Endothelial cell of umbilical vein (primary cell): ENCODE data around the gene SLC1A7. TPM values are rescaled to one million over a fixed set of nuclear protein-coding genes. Genes with fewer than 3 reads are reported as not detected.

Experiments
- BruUV-seq: library from RNA; stranded (reverse); fragments of 400-500 nt; replicated peaks from 2 replicates; lab custom pipeline; 2021; lab: Mats Ljungman, UMichigan
- CTCF ChIA-PET: fragments of 300-600, 350-600 bp; sonication (Branson Sonifier 250); formaldehyde crosslinking; loops from one replicate; lab custom pipeline; 2021; ENCODE audit warnings: antibody characterized with exemption, inconsistent platforms; lab: Charles Lee
- POLR2A ChIA-PET: fragments of 300-600, 350-600 bp; sonication (Branson Sonifier 250); formaldehyde crosslinking; loops from one replicate; lab custom pipeline; 2021; ENCODE audit warnings: antibody characterized with exemption, inconsistent platforms; lab: Charles Lee
- DNase-seq: peaks from one replicate; pipeline ENCODE4 v3.0.0-alpha.2; 2011; ENCODE audit warnings: low read depth, low spot score
- FAIRE-seq: peaks from 2 replicates; lab custom pipeline; 2011; peaks lifted over from hg19 to GRCh38; lab: Jason Lieb, UNC
- H2AFZ ChIP-seq: 2 replicates; pipeline ENCODE4 v1.6.0; 2012; ENCODE audit warnings: low read depth, low read length, control low read depth, inconsistent platforms
- H3K27ac ChIP-seq: 2 replicates; pipeline ENCODE4 v1.5.1; 2011; ENCODE audit warnings: low read depth, mild to moderate bottlenecking, control low read depth, low read length, moderate library complexity; ENCODE audit not compliant: insufficient read depth
- H3K27me3 ChIP-seq, 2 experiments: 2 replicates each; pipeline versions ENCODE4 v1.6.0 to v1.6.1; 2011; ENCODE audit warnings: low read length in 2 of 2, mixed read lengths in 1 of 2; ENCODE audit not compliant: control insufficient read depth in 2 of 2, insufficient read depth in 2 of 2
- H3K36me3 ChIP-seq, 2 experiments: 2 replicates in 1 of 2; 3 replicates in 1 of 2; pipeline ENCODE4 v1.5.1; 2011; ENCODE audit warnings: low read length in 2 of 2, mild to moderate bottlenecking in 1 of 2, moderate library complexity in 1 of 2; ENCODE audit not compliant: control insufficient read depth in 2 of 2, insufficient read depth in 2 of 2; ENCODE audit errors: extremely low read depth in 1 of 2
- H3K4me1 ChIP-seq: 3 replicates; pipeline ENCODE4 v1.5.1; 2011; ENCODE audit warnings: mild to moderate bottlenecking, low read length; ENCODE audit not compliant: control insufficient read depth, insufficient read depth; ENCODE audit errors: extremely low read depth
- H3K4me2 ChIP-seq: 2 replicates; pipeline ENCODE4 v1.6.1; 2011; ENCODE audit warnings: low read length, control low read depth, mixed read lengths; ENCODE audit not compliant: insufficient read depth
- H3K4me3 ChIP-seq, 3 experiments: fragments of 200-600 bp in 1 of 3; sonication (generic), shearing (Covaris generic) in 1 of 3; replicated peaks in 1 of 3; 2 replicates each; pipeline ENCODE4 v1.5.1; 2011 to 2016; ENCODE audit warnings: control low read depth in 3 of 3, low read length in 3 of 3, mild to moderate bottlenecking in 2 of 3, inconsistent platforms in 1 of 3, low read depth in 1 of 3, moderate library complexity in 1 of 3; ENCODE audit not compliant: insufficient read depth in 1 of 3
- H3K79me2 ChIP-seq: 2 replicates; pipeline ENCODE4 v1.6.0; 2012; ENCODE audit warnings: low read length, inconsistent platforms; ENCODE audit not compliant: control insufficient read depth, insufficient read depth
- H3K9ac ChIP-seq: replicated peaks from 2 replicates; pipeline ENCODE3; 2011; ENCODE audit warnings: low read length, control low read depth; ENCODE audit not compliant: insufficient read depth; ENCODE audit errors: extremely low read depth
- H3K9me1 ChIP-seq: replicated peaks from 3 replicates; pipeline ENCODE4 v1.6.0; 2011; ENCODE audit warnings: mild to moderate bottlenecking, low read length; ENCODE audit not compliant: control insufficient read depth, insufficient read depth; ENCODE audit errors: extremely low read depth
- H3K9me3 ChIP-seq: replicated peaks from 2 replicates; pipeline ENCODE4 v1.5.1; 2012; ENCODE audit warnings: low read length, inconsistent platforms; ENCODE audit not compliant: control insufficient read depth, insufficient read depth
- H4K20me1 ChIP-seq: replicated peaks from 2 replicates; pipeline ENCODE3; 2011; ENCODE audit warnings: mild to moderate bottlenecking, low read length; ENCODE audit not compliant: control insufficient read depth, insufficient read depth; ENCODE audit errors: extremely low read depth
- JUN ChIP-seq: IDR thresholded peaks from 2 replicates; pipeline ENCODE4 v1.6.1; 2011; ENCODE audit warnings: borderline replicate concordance, low read depth; ENCODE audit not compliant: insufficient read length, insufficient read depth
- POLR2A ChIP-seq: IDR thresholded peaks from 2 replicates; pipeline ENCODE4 v1.6.1; 2012; ENCODE audit warnings: low read depth, mild to moderate bottlenecking, control low read depth, low read length
- POLR2AphosphoS5 ChIP-seq: IDR thresholded peaks from 2 replicates; pipeline ENCODE4 v1.6.1; 2012; ENCODE audit warnings: low read depth, mild to moderate bottlenecking, control low read depth, low read length, moderate library complexity; ENCODE audit not compliant: insufficient read depth
- dilution Hi-C: fragments of 300-500 bp; cut with MboI; formaldehyde crosslinking; loops from one replicate; pipeline ENCODE4 v1.15.0; 2019; ENCODE audit warnings: low sequenced_read_pairs; ENCODE audit not compliant: extremely low pct_ligation_motif_present
- intact Hi-C: fragments of 100-400 bp; cut with micrococcal nuclease; formaldehyde crosslinking; loops from one replicate; pipeline ENCODE4 v1.10.0; 2022
- polyA plus RNA-seq, 4 experiments: library from polyadenylated mRNA; depleted of rRNA in 3 of 4; stranded (reverse) in 3 of 4; unstranded in 1 of 4; fragments of >200 nt; gene quantifications; 2 replicates each; pipeline versions ENCODE4 v1.2.1 to v1.2.3, GENCODE V29; 2011 to 2012; ENCODE audit warnings: missing spikeins in 1 of 4
- total RNA-seq: library from RNA; stranded (reverse); gene quantifications from 2 replicates; pipeline ENCODE4 v1.2.3, GENCODE V29; 2021
- TF ChIP-seq, protein P1 (sequence below): IDR thresholded peaks from 2 replicates; pipeline ENCODE4 v1.6.1; 2011; ENCODE audit not compliant: insufficient read depth, insufficient read length

The SLC1A7 gene
- total and polyA plus RNA-seq, 2 donors (not counting 3 experiments of a cell fraction or from before 2014, with no cell fraction given) = not detected

DNA sequence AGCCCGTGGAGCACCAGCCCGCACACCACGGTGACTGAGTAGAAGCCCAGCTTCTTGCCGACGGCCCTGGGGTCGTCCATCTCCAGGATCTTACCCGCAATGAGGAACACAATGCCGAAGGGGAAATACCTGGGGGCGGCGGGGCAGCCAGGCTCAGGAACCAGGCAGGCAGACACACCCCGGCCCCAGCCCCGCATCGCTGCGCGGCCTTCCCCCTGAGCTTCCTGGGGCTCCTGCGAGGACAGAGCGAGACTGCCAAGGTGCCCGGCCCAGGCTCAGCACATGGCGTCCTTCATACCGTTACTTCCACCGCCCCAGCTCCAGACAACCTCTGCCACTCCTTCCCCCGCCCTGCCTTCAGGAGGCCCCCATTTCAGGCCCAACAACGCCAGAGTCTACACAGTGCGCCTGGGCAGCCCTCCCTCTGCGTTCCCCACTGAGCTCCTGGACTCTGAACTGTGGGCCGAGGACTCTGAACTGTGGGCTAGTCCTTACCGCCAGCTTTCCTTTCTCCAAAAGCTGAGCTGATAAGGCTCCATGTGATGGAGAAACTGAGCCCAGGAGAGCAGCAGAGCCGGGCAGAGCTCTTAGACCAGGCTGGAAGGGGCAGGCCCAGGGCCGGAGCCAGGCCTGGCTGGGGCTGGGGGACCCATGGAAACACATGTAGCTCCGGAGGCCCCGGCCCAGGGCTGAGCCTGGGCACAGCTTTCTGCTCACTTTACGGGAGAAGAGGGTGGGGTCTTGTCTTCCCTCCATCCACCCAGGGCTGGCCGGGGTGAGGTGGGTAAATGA is 49.6 kb downstream of the SLC1A7 start:
- Histone ChIP-seq H4K20me1 (no peaks in the 10 kb centered on the region), H3K9me3 (no peaks in the 10 kb centered on the region), H3K27ac (no peak overlapping the region), H3K4me1 (no peaks in the 10 kb centered on the region), H2AFZ (no peak overlapping the region), H3K9me1 (no peaks in the 10 kb centered on the region), H3K4me2 (no peak overlapping the region), H3K27me3 (no peaks in the 10 kb centered on the region), H3K4me3 (no peak overlapping the region), H3K9ac (no peak overlapping the region), H3K79me2 (no peaks in the 10 kb centered on the region), H3K36me3 (no peaks in the 10 kb centered on the region)
- dilution Hi-C loops (no loop called here), intact Hi-C loops (no loop called here)
- ChIA-PET POLR2A (no interaction called here), CTCF (interaction anchor here (1.4 to 2.9 kb wide), 2 partner anchors 9 to 16 kb away, joined by 4 to 11 read pairs; no protein-coding TSS in a partner anchor)
- no peak for DNase-seq
- FAIRE-seq = no peak
- TF ChIP-seq POLR2AphosphoS5 = no peak
- no peak for TF ChIP-seq JUN
- BruUV-seq = no TSS peak

DNA sequence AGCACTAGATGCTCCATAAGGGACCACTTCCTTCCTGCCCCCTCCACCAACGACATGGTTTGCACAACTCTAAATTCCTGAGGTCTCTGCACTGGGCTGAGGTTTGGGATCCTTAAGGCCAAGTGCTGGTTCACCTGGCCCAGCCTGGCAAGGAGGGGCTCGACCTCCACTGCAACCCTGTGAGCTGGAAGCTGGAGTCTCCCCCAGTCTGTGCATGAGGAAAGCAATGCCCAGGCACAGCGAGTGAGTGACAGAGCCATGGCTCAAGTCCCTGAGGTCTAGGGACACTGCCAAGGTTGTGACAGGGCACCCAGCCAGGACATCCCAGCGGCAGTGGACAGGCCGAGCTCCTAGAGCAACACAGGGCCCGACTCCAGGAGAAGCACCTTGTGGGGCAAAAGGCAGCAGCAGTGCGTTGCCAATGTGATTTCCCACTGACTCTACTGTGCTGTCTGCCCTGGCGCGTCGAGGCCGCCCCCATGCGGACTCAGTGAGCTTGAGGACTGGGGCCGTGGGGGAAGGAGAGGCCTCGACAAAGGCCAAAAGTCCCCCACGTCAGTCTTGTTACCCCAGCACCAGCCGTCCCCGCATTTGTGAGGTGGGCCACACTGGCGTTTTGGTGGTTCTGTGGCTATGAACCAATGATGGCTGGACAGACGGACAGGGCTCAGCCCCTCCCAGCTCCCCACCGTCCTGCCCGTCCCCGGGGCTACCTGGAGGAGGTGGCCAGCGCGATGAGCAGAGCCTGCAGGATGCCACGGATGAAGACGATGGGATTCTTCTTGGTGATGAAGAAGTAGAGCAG is 50.4 kb downstream of the SLC1A7 start:
- dilution Hi-C loops = no loop called here
- Histone ChIP-seq H3K27me3 (no peaks in the 10 kb centered on the region), H3K36me3 (no peaks in the 10 kb centered on the region), H2AFZ (no peak overlapping the region), H3K9me1 (no peaks in the 10 kb centered on the region), H3K79me2 (no peaks in the 10 kb centered on the region), H3K9ac (no peak overlapping the region), H3K4me1 (no peaks in the 10 kb centered on the region), H3K27ac (no peak overlapping the region), H3K9me3 (no peaks in the 10 kb centered on the region), H3K4me2 (no peak overlapping the region), H3K4me3 (no peak overlapping the region), H4K20me1 (no peaks in the 10 kb centered on the region)
- FAIRE-seq = no peak
- intact Hi-C loops = no loop called here
- no TSS peak for BruUV-seq
- TF ChIP-seq, protein P1, sequence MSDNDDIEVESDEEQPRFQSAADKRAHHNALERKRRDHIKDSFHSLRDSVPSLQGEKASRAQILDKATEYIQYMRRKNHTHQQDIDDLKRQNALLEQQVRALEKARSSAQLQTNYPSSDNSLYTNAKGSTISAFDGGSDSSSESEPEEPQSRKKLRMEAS = no peak
- TF ChIP-seq POLR2A = no peak
- CTCF ChIA-PET = interaction anchor here (0.6 to 2.9 kb wide), 2 partner anchors 16 to 59 kb away, joined by 4 to 11 read pairs; no protein-coding TSS in a partner anchor
- POLR2A ChIA-PET = no interaction called here
- DNase-seq = no peak
